ENCODE measurements around the gene THOC6.

- TF ChIP-seq EZH2 (IDR thresholded peaks at IDR 0.05; ENCODE audit: borderline replicate concordance), result no peak
- TF ChIP-seq CTCF (IDR thresholded peaks at IDR 0.05; ENCODE audit: poor library complexity), result no peak
These were observed 27.2 kb downstream of the THOC6 start for GRCh38 chr16:3051009-3051408.

Data from hepatocyte (in vitro differentiated cells).